GM23338 (cell line): ENCODE measurements around the gene TBC1D21. TPM values are rescaled to one million over a fixed set of nuclear protein-coding genes. Genes with fewer than 3 reads are reported as not detected.

Source experiments
- ATAC-seq: fragments of 200-7000 bp; cut with Tn5 transposase; 3 replicates; pipeline ENCODE4 v1.9.1; 2020
- DNase-seq: peaks from one replicate; pipeline ENCODE4 v3.0.0-alpha.2; 2015; ENCODE audit warnings: low spot score
- H2AFZ ChIP-seq: fragments of 200-600 bp; sonication (generic); 2 replicates; pipeline ENCODE4 v1.8.0; 2016; ENCODE audit warnings: antibody characterized with exemption, mild to moderate bottlenecking, moderate library complexity
- H3F3A ChIP-seq: fragments of 200-600 bp; sonication (generic); replicated peaks from 2 replicates; pipeline ENCODE4 v1.8.0; 2017; ENCODE audit warnings: antibody characterized with exemption, mixed run types, low read depth
- H3K27ac ChIP-seq: fragments of 200-600 bp; sonication (generic); 2 replicates; pipeline ENCODE4 v1.6.1; 2016; ENCODE audit warnings: low read depth
- H3K27me3 ChIP-seq: fragments of 200-600 bp; sonication (generic); 2 replicates; pipeline ENCODE4 v1.8.0; 2016; ENCODE audit warnings: mild to moderate bottlenecking, mixed run types, moderate library complexity; ENCODE audit not compliant: insufficient read depth
- H3K36me3 ChIP-seq: fragments of 200-600 bp; sonication (generic); 2 replicates; pipeline ENCODE4 v1.8.0; 2016; ENCODE audit warnings: mild to moderate bottlenecking; ENCODE audit not compliant: insufficient read depth
- H3K4me1 ChIP-seq: fragments of 200-600 bp; sonication (generic); 2 replicates; pipeline ENCODE4 v1.8.0; 2016; ENCODE audit warnings: mild to moderate bottlenecking, moderate library complexity; ENCODE audit not compliant: insufficient read depth
- H3K4me2 ChIP-seq: fragments of 200-600 bp; sonication (generic); 2 replicates; pipeline ENCODE4 v1.7.1; 2017; ENCODE audit warnings: mixed run types
- H3K4me3 ChIP-seq: fragments of 200-600 bp; sonication (generic); 2 replicates; pipeline ENCODE4 v1.6.1; 2016; ENCODE audit warnings: mixed run types
- H3K79me2 ChIP-seq: fragments of 200-600 bp; sonication (generic); replicated peaks from 2 replicates; pipeline ENCODE4 v1.8.0; 2017; ENCODE audit warnings: mild to moderate bottlenecking; ENCODE audit not compliant: insufficient read depth
- H3K9me2 ChIP-seq: fragments of 200-600 bp; sonication (generic); 2 replicates; pipeline ENCODE4 v1.8.0; 2017; ENCODE audit not compliant: insufficient read depth
- H4K20me1 ChIP-seq: fragments of 200-600 bp; sonication (generic); replicated peaks from 2 replicates; pipeline ENCODE4 v1.8.0; 2017; ENCODE audit warnings: mild to moderate bottlenecking; ENCODE audit not compliant: insufficient read depth
- H3K27ac Mint-ChIP-seq: 2 replicates; pipeline ENCODE4 v1.8.0; 2020; ENCODE audit warnings: inconsistent platforms, mild to moderate bottlenecking, moderate library complexity, mixed read lengths
- H3K27me3 Mint-ChIP-seq: 3 replicates; pipeline ENCODE4 v1.8.0; 2022; ENCODE audit warnings: low read depth, mild to moderate bottlenecking, moderate library complexity, mixed read lengths, inconsistent platforms; ENCODE audit not compliant: insufficient read depth, poor library complexity
- H3K36me3 Mint-ChIP-seq: 3 replicates; pipeline ENCODE4 v1.8.0; 2021; ENCODE audit warnings: low read depth, mild to moderate bottlenecking, inconsistent platforms, moderate library complexity, mixed read lengths
- H3K4me1 Mint-ChIP-seq: 3 replicates; pipeline ENCODE4 v1.8.0; 2020; ENCODE audit warnings: mild to moderate bottlenecking, inconsistent platforms, mixed read lengths
- H3K4me3 Mint-ChIP-seq: 3 replicates; pipeline ENCODE4 v1.8.0; 2021; ENCODE audit warnings: moderate library complexity, mild to moderate bottlenecking, inconsistent platforms, mixed read lengths
- H3K9me3 Mint-ChIP-seq: 3 replicates; pipeline ENCODE4 v1.8.0; 2020; ENCODE audit warnings: moderate library complexity, mild to moderate bottlenecking, inconsistent platforms, mixed read lengths
- CREB1 ChIP-seq: fragments of 250-450 bp; sonication (Bioruptor Pico); IDR thresholded peaks from 2 replicates; pipeline ENCODE4 v1.5.0; 2020; ENCODE audit warnings: low read depth, mild to moderate bottlenecking, moderate library complexity
- EZH2 ChIP-seq: fragments of 200-600 bp; sonication (generic); IDR thresholded peaks from one replicate; pipeline ENCODE4 v1.8.0; 2017; ENCODE audit warnings: antibody characterized with exemption, mild to moderate bottlenecking, low read depth; ENCODE audit not compliant: unreplicated experiment
- JUNB ChIP-seq: IDR thresholded peaks from one replicate; pipeline ENCODE4 v1.6.1; 2016; ENCODE audit warnings: antibody characterized with exemption; ENCODE audit not compliant: unreplicated experiment
- NANOG ChIP-seq: IDR thresholded peaks from 2 replicates; pipeline ENCODE4 v1.6.1; 2016; ENCODE audit warnings: antibody characterized with exemption, borderline replicate concordance
- POLR2AphosphoS5 ChIP-seq: IDR thresholded peaks from 2 replicates; pipeline ENCODE4 v1.6.1; 2016; ENCODE audit warnings: antibody characterized with exemption, low read depth
- ZNF331 ChIP-seq: fragments of 250-450 bp; sonication (Bioruptor Pico); IDR thresholded peaks from 2 replicates; pipeline ENCODE4 v1.5.0; 2020; ENCODE audit warnings: low read depth, mild to moderate bottlenecking, moderate library complexity
- ZNF462 ChIP-seq: fragments of 250-450 bp; sonication (Bioruptor Pico); IDR thresholded peaks from 2 replicates; pipeline ENCODE4 v1.5.0; 2020; ENCODE audit warnings: mild to moderate bottlenecking, moderate library complexity
- polyA plus RNA-seq: library from polyadenylated mRNA; unstranded; fragments of >200 nt; fragmentation: Nextera tagmentation; extraction: Ambion mirVana; gene quantifications from 2 replicates; pipeline ENCODE4 v1.2.1, GENCODE V29; 2016
- total RNA-seq: library from RNA; depleted of rRNA; stranded (reverse); fragments of >200 nt; shearing (Covaris generic); gene quantifications from 2 replicates; pipeline ENCODE4 v1.2.3, GENCODE V29; 2014
- TF ChIP-seq, protein P1 (sequence below): IDR thresholded peaks from one replicate; pipeline ENCODE4 v1.6.1; 2018; ENCODE audit warnings: antibody characterized with exemption; ENCODE audit not compliant: unreplicated experiment
- TF ChIP-seq, protein P2 (sequence below): IDR thresholded peaks from 2 replicates; pipeline ENCODE4 v1.6.1; 2016; ENCODE audit warnings: antibody characterized with exemption

TBC1D21 gene
- total and polyA plus RNA-seq, 2 experiments from 2014 or later, result not detected

- Histone ChIP-seq H3K4me2 (0 out of 2 replicates have a peak overlapping the region, but pooled peaks have one; percentile 21), H3K9me2 (no peaks in the 10 kb centered on the region), H4K20me1 (no peaks in the 10 kb centered on the region), H3K4me1 (peaks cover 28% of the 10 kb centered on the region), H2AFZ (peak overlapping the region; percentile 87), H3K36me3 (no peaks in the 10 kb centered on the region), H3K27ac (no peak overlapping the region), H3K27me3 (no peaks in the 10 kb centered on the region), H3K4me3 (no peak overlapping the region), H3K79me2 (no peaks in the 10 kb centered on the region), H3F3A (peaks cover 5% of the 10 kb centered on the region; the same call in 1 of the 2 replicates)
- Mint-ChIP-seq H3K27me3 (peaks cover 7% of the 10 kb centered on the region), H3K9me3 (peaks cover 8% of the 10 kb centered on the region; the same call in 1 of the 3 replicates), H3K27ac (no peak overlapping the region), H3K4me3 (no peak overlapping the region), H3K36me3 (peaks cover 4% of the 10 kb centered on the region; the same call in 1 of the 3 replicates), H3K4me1 (peaks cover 38% of the 10 kb centered on the region)
- no peak for TF ChIP-seq CREB1 (CRISPR knock-in tag)
- no peak for TF ChIP-seq NANOG
- TF ChIP-seq POLR2AphosphoS5, result no peak
- TF ChIP-seq, protein P1, sequence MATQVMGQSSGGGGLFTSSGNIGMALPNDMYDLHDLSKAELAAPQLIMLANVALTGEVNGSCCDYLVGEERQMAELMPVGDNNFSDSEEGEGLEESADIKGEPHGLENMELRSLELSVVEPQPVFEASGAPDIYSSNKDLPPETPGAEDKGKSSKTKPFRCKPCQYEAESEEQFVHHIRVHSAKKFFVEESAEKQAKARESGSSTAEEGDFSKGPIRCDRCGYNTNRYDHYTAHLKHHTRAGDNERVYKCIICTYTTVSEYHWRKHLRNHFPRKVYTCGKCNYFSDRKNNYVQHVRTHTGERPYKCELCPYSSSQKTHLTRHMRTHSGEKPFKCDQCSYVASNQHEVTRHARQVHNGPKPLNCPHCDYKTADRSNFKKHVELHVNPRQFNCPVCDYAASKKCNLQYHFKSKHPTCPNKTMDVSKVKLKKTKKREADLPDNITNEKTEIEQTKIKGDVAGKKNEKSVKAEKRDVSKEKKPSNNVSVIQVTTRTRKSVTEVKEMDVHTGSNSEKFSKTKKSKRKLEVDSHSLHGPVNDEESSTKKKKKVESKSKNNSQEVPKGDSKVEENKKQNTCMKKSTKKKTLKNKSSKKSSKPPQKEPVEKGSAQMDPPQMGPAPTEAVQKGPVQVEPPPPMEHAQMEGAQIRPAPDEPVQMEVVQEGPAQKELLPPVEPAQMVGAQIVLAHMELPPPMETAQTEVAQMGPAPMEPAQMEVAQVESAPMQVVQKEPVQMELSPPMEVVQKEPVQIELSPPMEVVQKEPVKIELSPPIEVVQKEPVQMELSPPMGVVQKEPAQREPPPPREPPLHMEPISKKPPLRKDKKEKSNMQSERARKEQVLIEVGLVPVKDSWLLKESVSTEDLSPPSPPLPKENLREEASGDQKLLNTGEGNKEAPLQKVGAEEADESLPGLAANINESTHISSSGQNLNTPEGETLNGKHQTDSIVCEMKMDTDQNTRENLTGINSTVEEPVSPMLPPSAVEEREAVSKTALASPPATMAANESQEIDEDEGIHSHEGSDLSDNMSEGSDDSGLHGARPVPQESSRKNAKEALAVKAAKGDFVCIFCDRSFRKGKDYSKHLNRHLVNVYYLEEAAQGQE, result no peak
- TF ChIP-seq, protein P2, sequence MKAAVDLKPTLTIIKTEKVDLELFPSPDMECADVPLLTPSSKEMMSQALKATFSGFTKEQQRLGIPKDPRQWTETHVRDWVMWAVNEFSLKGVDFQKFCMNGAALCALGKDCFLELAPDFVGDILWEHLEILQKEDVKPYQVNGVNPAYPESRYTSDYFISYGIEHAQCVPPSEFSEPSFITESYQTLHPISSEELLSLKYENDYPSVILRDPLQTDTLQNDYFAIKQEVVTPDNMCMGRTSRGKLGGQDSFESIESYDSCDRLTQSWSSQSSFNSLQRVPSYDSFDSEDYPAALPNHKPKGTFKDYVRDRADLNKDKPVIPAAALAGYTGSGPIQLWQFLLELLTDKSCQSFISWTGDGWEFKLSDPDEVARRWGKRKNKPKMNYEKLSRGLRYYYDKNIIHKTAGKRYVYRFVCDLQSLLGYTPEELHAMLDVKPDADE, result no peak
- no peak for TF ChIP-seq ZNF331
- no peak for TF ChIP-seq ZNF462 (CRISPR knock-in tag)
- no peak for TF ChIP-seq JUNB
- TF ChIP-seq EZH2, result no peak
- DNase-seq, result no peak
- peak; percentile 33; the same call in 2 of the 3 replicates for ATAC-seq
These were observed 6.9 kb upstream of the TBC1D21 start for GRCh38 chr15:73866481-73866880.
